ENCODE data around the gene LRRC8C. TPM values are rescaled to one million over a fixed set of nuclear protein-coding genes. Genes with fewer than 3 reads are reported as not detected.
"Not testable (repeated sequence)": the region's sequence is repeated elsewhere in the genome, so short reads cannot be mapped to it uniquely, and the experiment has no call there.

The LRRC8C gene
- total RNA-seq, 1 donor from 2014 or later: 6.2 TPM

DNA sequence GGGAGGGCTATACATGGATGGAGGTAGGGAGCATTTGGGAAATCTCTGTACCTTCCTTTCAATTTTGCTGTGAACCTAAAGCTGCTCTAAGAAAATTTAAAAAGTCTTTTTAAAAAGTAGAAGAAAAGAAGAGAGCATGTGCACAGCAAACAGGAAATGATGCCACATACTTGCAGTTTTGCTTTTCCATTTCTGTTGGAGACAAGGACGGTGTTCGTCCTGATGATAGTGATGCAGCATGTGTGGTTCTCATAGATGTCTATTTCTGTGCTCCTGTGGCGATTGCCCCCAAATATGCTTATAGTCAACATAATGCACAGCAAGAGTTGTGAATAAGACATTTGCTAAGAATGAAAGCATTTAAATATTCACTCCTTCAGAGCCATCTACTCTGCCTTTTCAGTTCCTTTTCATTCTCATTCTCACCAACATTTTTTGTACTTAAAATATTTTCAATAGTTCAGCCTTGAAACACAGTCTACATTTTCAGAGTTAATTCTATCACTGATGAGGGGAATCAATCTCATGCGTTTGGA, 66.6 kb downstream of the LRRC8C start:
- Histone ChIP-seq H3K27ac (replicated peaks) (peak overlapping the region; percentile 64), H3K36me3 (no peaks in the 10 kb centered on the region), H3K27me3 (ENCODE audit: low read depth) (no peaks in the 10 kb centered on the region), H3K9me3 (replicated peaks) (no peaks in the 10 kb centered on the region), H3K4me1 (peaks cover 77% of the 10 kb centered on the region), H3K4me3 (no peak overlapping the region)
- no peak for TF ChIP-seq CTCF (IDR thresholded peaks at IDR 0.05; ENCODE audit: borderline replicate concordance)
- DNase-seq: no peak
- intact Hi-C loops (cut with micrococcal nuclease): no loop called here

- no peak overlapping the region for H3K4me3 ChIP-seq
- H3K27ac ChIP-seq (replicated peaks): peak overlapping the region; percentile 25
- intact Hi-C loops (cut with micrococcal nuclease): no loop called here
- H3K9me3 ChIP-seq (replicated peaks): no peaks in the 10 kb centered on the region
- H3K36me3 ChIP-seq: no peaks in the 10 kb centered on the region
- no peaks in the 10 kb centered on the region for H3K27me3 ChIP-seq (ENCODE audit: low read depth)
- peaks cover 65% of the 10 kb centered on the region for H3K4me1 ChIP-seq
- DNase-seq: no peak
- TF ChIP-seq CTCF (IDR thresholded peaks at IDR 0.05; ENCODE audit: borderline replicate concordance): no peak
These were observed 68.9 kb downstream of the LRRC8C start for GRCh38 chr1:89701746-89702241.

DNA sequence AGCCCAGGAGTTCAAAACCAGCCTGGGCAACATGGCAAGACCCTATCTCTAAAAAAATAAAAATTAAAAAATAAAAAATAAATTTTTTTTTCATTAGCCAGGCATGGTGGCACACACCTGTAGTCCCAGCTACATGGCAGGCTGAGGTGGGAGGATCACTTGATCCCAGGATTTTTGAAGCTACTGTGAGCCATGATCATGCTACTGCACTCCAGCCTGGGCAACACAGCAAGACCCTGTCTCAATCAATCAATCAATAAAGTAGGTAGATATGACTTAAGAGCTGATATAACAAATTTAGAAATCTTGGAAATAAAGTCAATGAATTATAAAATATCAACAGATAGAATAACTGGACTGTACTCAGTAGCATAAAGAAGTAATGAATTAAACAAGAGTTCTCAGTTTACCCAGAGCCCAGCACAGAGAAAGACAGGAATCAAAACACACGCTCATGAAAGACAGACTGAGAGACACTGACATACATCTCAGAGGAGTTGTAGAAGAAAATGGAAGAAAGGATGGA, 69.7 kb downstream of the LRRC8C start:
- H3K4me1 ChIP-seq: peaks cover 58% of the 10 kb centered on the region
- H3K4me3 ChIP-seq: no peak overlapping the region
- no peaks in the 10 kb centered on the region for H3K27me3 ChIP-seq (ENCODE audit: low read depth)
- no peaks in the 10 kb centered on the region for H3K36me3 ChIP-seq
- no peak for DNase-seq
- intact Hi-C loops (cut with micrococcal nuclease): no loop called here
- H3K27ac ChIP-seq (replicated peaks): no peak overlapping the region
- TF ChIP-seq CTCF (IDR thresholded peaks at IDR 0.05; ENCODE audit: borderline replicate concordance): no peak
- H3K9me3 ChIP-seq (replicated peaks): no peaks in the 10 kb centered on the region

DNA sequence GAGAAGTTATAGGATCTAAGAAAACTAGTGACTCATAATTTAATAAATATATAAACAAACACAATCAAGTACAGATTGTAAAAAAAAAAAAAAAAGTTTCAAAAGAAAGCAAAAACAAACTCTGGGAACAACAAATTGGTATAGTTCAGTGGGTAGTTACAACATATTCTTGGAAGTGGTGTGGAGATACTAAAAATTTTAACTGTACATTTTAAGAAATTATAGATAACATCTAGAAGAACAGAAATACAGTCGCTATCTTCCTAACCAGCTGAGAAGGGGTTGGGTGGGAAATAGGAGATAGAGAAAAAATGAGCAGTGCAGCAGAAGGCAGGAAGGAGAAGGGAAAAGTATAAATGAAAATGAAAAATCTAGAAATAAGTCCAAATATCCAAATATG, 70.5 kb downstream of the LRRC8C start:
- Histone ChIP-seq H3K9me3 (replicated peaks) (no peaks in the 10 kb centered on the region), H3K27me3 (ENCODE audit: low read depth) (no peaks in the 10 kb centered on the region), H3K27ac (replicated peaks) (no peak overlapping the region), H3K4me3 (no peak overlapping the region), H3K4me1 (peaks cover 55% of the 10 kb centered on the region), H3K36me3 (no peaks in the 10 kb centered on the region)
- intact Hi-C loops (cut with micrococcal nuclease): no loop called here
- no peak for DNase-seq
- no peak for TF ChIP-seq CTCF (IDR thresholded peaks at IDR 0.05; ENCODE audit: borderline replicate concordance)

GRCh38 chr1:89704014-89704413, 71.1 kb downstream of the LRRC8C start:
- Histone ChIP-seq H3K27ac (replicated peaks) (no peak overlapping the region), H3K27me3 (ENCODE audit: low read depth) (no peaks in the 10 kb centered on the region), H3K9me3 (replicated peaks) (no peaks in the 10 kb centered on the region), H3K36me3 (no peaks in the 10 kb centered on the region), H3K4me1 (peaks cover 54% of the 10 kb centered on the region), H3K4me3 (no peak overlapping the region)
- intact Hi-C loops (cut with micrococcal nuclease): no loop called here
- no peak for DNase-seq
- TF ChIP-seq CTCF (IDR thresholded peaks at IDR 0.05; ENCODE audit: borderline replicate concordance): no peak

DNA sequence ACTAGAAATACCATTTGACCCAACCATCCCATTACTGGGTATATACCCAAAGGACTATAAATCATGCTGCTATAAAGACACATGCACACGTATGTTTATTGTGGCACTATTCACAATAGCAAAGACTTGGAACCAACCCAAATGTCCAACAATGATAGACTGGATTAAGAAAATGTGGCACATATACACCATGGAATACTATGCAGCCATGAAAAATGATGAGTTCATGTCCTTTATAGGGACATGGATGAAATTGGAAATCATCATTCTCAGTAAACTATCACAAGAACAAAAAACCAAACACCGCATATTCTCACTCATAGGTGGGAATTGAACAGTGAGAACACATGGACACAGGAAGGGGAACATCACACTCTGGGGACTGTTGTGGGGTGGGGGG, 72.0 kb downstream of the LRRC8C start:
- H3K4me3 ChIP-seq; DNase-seq; H3K27me3 ChIP-seq (ENCODE audit: low read depth); H3K27ac ChIP-seq (replicated peaks); intact Hi-C loops (cut with micrococcal nuclease); H3K36me3 ChIP-seq; H3K9me3 ChIP-seq (replicated peaks): not testable (repeated sequence)
- peaks cover 52% of the 10 kb centered on the region for H3K4me1 ChIP-seq

All from left ventricle myocardium inferior (tissue), 1 donor.